Breast epithelium (tissue), 3 donors: Measurements from ENCODE around the gene AOC3.
"Not testable (repeated sequence)": the region's sequence is repeated elsewhere in the genome, so short reads cannot be mapped to it uniquely, and the experiment has no call there.

Experiments used
- CTCF ChIP-seq, 3 donors: fragments of 450-650 bp; IDR thresholded peaks; one replicate each; pipeline ENCODE4 v1.5.1; 2016 to 2017; ENCODE audit warnings: antibody characterized with exemption in 3 of 3, mild to moderate bottlenecking in 3 of 3, moderate library complexity in 3 of 3
- POLR2A ChIP-seq: fragments of 450-650 bp; IDR thresholded peaks from one replicate; pipeline ENCODE4 v1.6.1; 2016; ENCODE audit warnings: antibody characterized with exemption, mild to moderate bottlenecking, moderate library complexity

- not testable (repeated sequence) for TF ChIP-seq POLR2A; CTCF (IDR thresholded peaks at IDR 0.05)
These were observed 49.0 kb downstream of the AOC3 start for GRCh38 chr17:42899981-42900380.
